Mesothelial cell of epicardium (in vitro differentiated cells): ENCODE results near the gene BAG5. TPM values are rescaled to one million over a fixed set of nuclear protein-coding genes. Genes with fewer than 3 reads are reported as not detected.
A peak's percentile ranks its signal among the peaks of the same experiment; 100 is the strongest.
"Not testable (repeated sequence)": the region's sequence is repeated elsewhere in the genome, so short reads cannot be mapped to it uniquely, and the experiment has no call there.

Experiments
- DNase-seq, 2 experiments: peaks; one replicate each; pipeline ENCODE4 v3.0.0; 2021; ENCODE audit warnings: low spot score in 2 of 2; ENCODE audit not compliant: unreplicated experiment in 2 of 2
- H3K27ac Mint-ChIP-seq: 2 replicates; pipeline ENCODE4 v1.8.0; 2021; ENCODE audit warnings: mixed read lengths
- H3K27me3 Mint-ChIP-seq: 2 replicates; pipeline ENCODE4 v1.8.0; 2021; ENCODE audit warnings: low read depth, mixed read lengths
- H3K36me3 Mint-ChIP-seq: 2 replicates; pipeline ENCODE4 v1.8.0; 2021; ENCODE audit warnings: mixed read lengths
- H3K4me1 Mint-ChIP-seq: 2 replicates; pipeline ENCODE4 v1.8.0; 2021; ENCODE audit warnings: mixed read lengths
- H3K4me3 Mint-ChIP-seq: 2 replicates; pipeline ENCODE4 v1.8.0; 2021; ENCODE audit warnings: mild to moderate bottlenecking, moderate library complexity, mixed read lengths
- H3K9me3 Mint-ChIP-seq: 2 replicates; pipeline ENCODE4 v1.8.0; 2021; ENCODE audit warnings: mixed read lengths
- total RNA-seq: library from RNA; stranded (reverse); gene quantifications from 3 replicates; pipeline ENCODE4 v1.2.1, GENCODE V29; 2021
- TF ChIP-seq, protein P1 (sequence below): fragments of 200-600 bp; sonication (generic); IDR thresholded peaks from one replicate; pipeline ENCODE4 v1.5.0; 2021; ENCODE audit warnings: antibody characterized with exemption; ENCODE audit not compliant: unreplicated experiment

Gene BAG5, protein sequence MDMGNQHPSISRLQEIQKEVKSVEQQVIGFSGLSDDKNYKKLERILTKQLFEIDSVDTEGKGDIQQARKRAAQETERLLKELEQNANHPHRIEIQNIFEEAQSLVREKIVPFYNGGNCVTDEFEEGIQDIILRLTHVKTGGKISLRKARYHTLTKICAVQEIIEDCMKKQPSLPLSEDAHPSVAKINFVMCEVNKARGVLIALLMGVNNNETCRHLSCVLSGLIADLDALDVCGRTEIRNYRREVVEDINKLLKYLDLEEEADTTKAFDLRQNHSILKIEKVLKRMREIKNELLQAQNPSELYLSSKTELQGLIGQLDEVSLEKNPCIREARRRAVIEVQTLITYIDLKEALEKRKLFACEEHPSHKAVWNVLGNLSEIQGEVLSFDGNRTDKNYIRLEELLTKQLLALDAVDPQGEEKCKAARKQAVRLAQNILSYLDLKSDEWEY
- total RNA-seq, result 21.8 to 23.5 TPM (median 22.2 TPM) in 3 replicates

DNA sequence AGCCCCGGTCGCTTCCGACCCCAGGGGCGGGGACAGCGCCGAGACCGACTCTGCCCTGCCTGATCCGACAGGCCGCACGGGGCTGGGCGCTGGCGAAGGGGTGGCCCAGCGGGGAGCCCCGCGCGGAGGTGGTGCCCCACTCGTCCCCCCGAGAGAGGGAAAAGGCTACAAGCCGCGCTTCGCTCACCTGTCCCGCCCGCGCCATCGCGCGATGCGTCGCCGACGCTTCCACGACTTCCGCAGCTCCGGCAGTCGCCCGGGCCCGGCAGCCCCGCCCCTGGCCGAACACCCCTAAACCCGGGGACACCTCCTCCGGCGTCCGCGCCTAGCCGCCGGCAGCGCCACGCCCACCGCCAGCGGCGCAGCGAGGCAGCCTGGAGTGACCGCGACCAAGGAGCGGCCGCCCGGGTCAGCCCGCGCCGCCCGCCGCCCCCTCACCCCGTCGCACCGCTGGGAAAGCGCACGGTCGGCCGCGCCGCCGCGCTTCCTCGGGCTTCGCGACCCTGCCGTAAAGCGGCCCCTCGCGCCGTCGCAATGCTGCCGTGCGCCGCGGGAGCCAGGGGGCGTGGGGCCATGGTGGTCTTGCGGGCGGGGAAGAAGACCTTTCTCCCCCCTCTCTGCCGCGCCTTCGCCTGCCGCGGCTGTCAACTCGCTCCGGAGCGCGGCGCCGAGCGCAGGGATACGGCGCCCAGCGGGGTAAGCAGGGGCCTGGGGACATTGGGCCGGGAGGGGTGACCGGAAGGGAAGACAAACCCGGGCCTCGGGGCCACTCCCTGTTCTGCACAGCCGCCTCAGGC is at the start of gene BAG5, which contains the start of gene COA8:
Gene BAG5 (minus strand): TSS at position 229 of the 797 bp plus-strand sequence. CDS start 1,493 bp downstream, outside the sequence.
Gene COA8 (plus strand): TSS at position 532 of the 797 bp plus-strand sequence. CDS start 42 bp downstream, at position 574.
- Mint-ChIP-seq H3K36me3 (peaks cover 18% of the 10 kb centered on the region), H3K27ac (peak within 1 kb of the TSS; percentile 93), H3K27me3 (no peaks in the 10 kb centered on the region), H3K9me3 (no peaks in the 10 kb centered on the region), H3K4me3 (peak within 1 kb of the TSS; percentile 95), H3K4me1 (peaks cover 27% of the 10 kb centered on the region)
- peak; percentile 79 to 88 for DNase-seq
- TF ChIP-seq, protein P1, sequence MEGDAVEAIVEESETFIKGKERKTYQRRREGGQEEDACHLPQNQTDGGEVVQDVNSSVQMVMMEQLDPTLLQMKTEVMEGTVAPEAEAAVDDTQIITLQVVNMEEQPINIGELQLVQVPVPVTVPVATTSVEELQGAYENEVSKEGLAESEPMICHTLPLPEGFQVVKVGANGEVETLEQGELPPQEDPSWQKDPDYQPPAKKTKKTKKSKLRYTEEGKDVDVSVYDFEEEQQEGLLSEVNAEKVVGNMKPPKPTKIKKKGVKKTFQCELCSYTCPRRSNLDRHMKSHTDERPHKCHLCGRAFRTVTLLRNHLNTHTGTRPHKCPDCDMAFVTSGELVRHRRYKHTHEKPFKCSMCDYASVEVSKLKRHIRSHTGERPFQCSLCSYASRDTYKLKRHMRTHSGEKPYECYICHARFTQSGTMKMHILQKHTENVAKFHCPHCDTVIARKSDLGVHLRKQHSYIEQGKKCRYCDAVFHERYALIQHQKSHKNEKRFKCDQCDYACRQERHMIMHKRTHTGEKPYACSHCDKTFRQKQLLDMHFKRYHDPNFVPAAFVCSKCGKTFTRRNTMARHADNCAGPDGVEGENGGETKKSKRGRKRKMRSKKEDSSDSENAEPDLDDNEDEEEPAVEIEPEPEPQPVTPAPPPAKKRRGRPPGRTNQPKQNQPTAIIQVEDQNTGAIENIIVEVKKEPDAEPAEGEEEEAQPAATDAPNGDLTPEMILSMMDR, result no peak

DNA sequence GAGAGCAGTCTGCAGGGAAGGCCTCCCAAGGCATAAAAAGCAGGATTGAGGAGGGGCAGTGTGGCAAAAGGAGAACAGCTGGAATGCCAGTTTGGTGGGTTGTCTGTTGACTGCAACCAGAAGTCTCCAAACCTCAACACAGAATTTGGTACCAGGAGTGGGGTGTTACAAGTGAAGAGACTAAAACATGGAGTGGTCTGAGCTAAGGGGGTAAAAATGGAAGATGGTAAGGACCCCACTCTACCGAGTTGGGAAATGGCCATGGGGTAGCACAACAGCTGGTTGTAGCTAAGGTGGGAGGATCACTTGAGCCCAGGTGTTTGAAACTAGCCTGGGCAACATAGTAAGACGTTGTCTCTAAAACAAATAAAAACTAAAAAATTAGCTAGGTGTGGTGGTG is 48.8 kb upstream of the BAG5 start:
- Mint-ChIP-seq H3K36me3 (peaks cover 7% of the 10 kb centered on the region), H3K27me3 (peaks cover 29% of the 10 kb centered on the region), H3K4me1 (peaks cover 7% of the 10 kb centered on the region), H3K9me3 (peaks cover 7% of the 10 kb centered on the region), H3K27ac (no peak overlapping the region), H3K4me3 (no peak overlapping the region)
- TF ChIP-seq, protein P1, result no peak
- no peak for DNase-seq

GRCh38 chr14:103609081-103609480 is 46.6 kb upstream of the BAG5 start:
- not testable (repeated sequence) for H3K9me3 Mint-ChIP-seq, H3K36me3 Mint-ChIP-seq, H3K27ac Mint-ChIP-seq, DNase-seq, H3K4me3 Mint-ChIP-seq, H3K4me1 Mint-ChIP-seq
- H3K27me3 Mint-ChIP-seq, result peaks cover 29% of the 10 kb centered on the region

- TF ChIP-seq, protein P1, result no peak
- Mint-ChIP-seq H3K27ac (no peak overlapping the region), H3K27me3 (peaks cover 29% of the 10 kb centered on the region), H3K4me3 (no peak overlapping the region), H3K9me3 (peaks cover 7% of the 10 kb centered on the region), H3K4me1 (peaks cover 7% of the 10 kb centered on the region), H3K36me3 (peaks cover 7% of the 10 kb centered on the region)
- no peak for DNase-seq
Measured at GRCh38 chr14:103607822-103608221, 45.4 kb upstream of the BAG5 start.

GRCh38 chr14:103606963-103607668 is 44.7 kb upstream of the BAG5 start:
- DNase-seq, result no peak
- Mint-ChIP-seq H3K4me1 (peaks cover 7% of the 10 kb centered on the region), H3K27ac (no peak overlapping the region), H3K9me3 (peaks cover 7% of the 10 kb centered on the region), H3K27me3 (peaks cover 29% of the 10 kb centered on the region), H3K36me3 (peaks cover 7% of the 10 kb centered on the region), H3K4me3 (peak overlapping the region; percentile 22)
- TF ChIP-seq, protein P1, result no peak
